H9 (cell line): ENCODE measurements around the gene GSG1L. TPM values are rescaled to one million over a fixed set of nuclear protein-coding genes. Genes with fewer than 3 reads are reported as not detected.

Experiments
- DNase-seq: peaks from one replicate; pipeline ENCODE4 v3.0.0-alpha.2; 2017
- H2AFZ ChIP-seq: one replicate; pipeline ENCODE4 v1.6.1; 2013; ENCODE audit warnings: mild to moderate bottlenecking, low read length, control low read depth, moderate library complexity
- H2AK5ac ChIP-seq: 2 replicates; pipeline ENCODE4 v1.6.1; 2013; ENCODE audit warnings: low read length, control low read depth, mixed read lengths; ENCODE audit not compliant: insufficient read length
- H2BK120ac ChIP-seq: one replicate; pipeline ENCODE4 v1.6.1; 2013; ENCODE audit warnings: low read depth, mild to moderate bottlenecking, low read length, control low read depth, inconsistent platforms; ENCODE audit not compliant: poor library complexity, severe bottlenecking
- H2BK12ac ChIP-seq: 2 replicates; pipeline ENCODE4 v1.6.1; 2013; ENCODE audit warnings: low read length, control low read depth, mixed read lengths, low read depth; ENCODE audit not compliant: insufficient read length
- H2BK15ac ChIP-seq: 2 replicates; pipeline ENCODE4 v1.6.1; 2013; ENCODE audit warnings: low read depth, low read length, control low read depth
- H2BK20ac ChIP-seq: one replicate; pipeline ENCODE4 v1.6.1; 2013; ENCODE audit warnings: low read depth, mild to moderate bottlenecking, low read length, control low read depth, inconsistent platforms; ENCODE audit not compliant: poor library complexity, severe bottlenecking
- H2BK5ac ChIP-seq: 2 replicates; pipeline ENCODE4 v1.6.1; 2013; ENCODE audit warnings: low read length, control low read depth, mixed read lengths; ENCODE audit not compliant: insufficient read length
- H3K14ac ChIP-seq: 2 replicates; pipeline ENCODE4 v1.6.1; 2013; ENCODE audit warnings: low read length, control low read depth; ENCODE audit not compliant: insufficient read depth
- H3K18ac ChIP-seq: 2 replicates; pipeline ENCODE4 v1.6.1; 2013; ENCODE audit warnings: low read depth, mild to moderate bottlenecking, mixed read lengths, low read length, control low read depth; ENCODE audit not compliant: insufficient read length
- H3K23ac ChIP-seq: 2 replicates; pipeline ENCODE4 v1.6.1; 2013; ENCODE audit warnings: low read length, control low read depth, mixed read lengths, low read depth; ENCODE audit not compliant: insufficient read length
- H3K23me2 ChIP-seq: 2 replicates; pipeline ENCODE4 v1.6.1; 2013; ENCODE audit warnings: low read depth, mild to moderate bottlenecking, mixed read lengths, low read length, control low read depth; ENCODE audit not compliant: insufficient read length, poor library complexity, severe bottlenecking
- H3K27ac ChIP-seq: 2 replicates; pipeline ENCODE4 v1.5.1; 2013; ENCODE audit warnings: low read length, control low read depth, mixed read lengths, low read depth; ENCODE audit not compliant: insufficient read length
- H3K27me3 ChIP-seq: 2 replicates; pipeline ENCODE4 v1.6.1; 2013; ENCODE audit warnings: low read length, control low read depth, inconsistent platforms; ENCODE audit not compliant: insufficient read depth
- H3K4ac ChIP-seq: 2 replicates; pipeline ENCODE4 v1.6.1; 2013; ENCODE audit warnings: low read depth, mild to moderate bottlenecking, control low read depth, inconsistent platforms, low read length, moderate library complexity
- H3K4me1 ChIP-seq: 2 replicates; pipeline ENCODE4 v1.6.1; 2013; ENCODE audit warnings: low read length, control low read depth, inconsistent platforms; ENCODE audit not compliant: insufficient read depth
- H3K4me2 ChIP-seq: 2 replicates; pipeline ENCODE4 v1.6.1; 2013; ENCODE audit warnings: low read length, control low read depth, mixed read lengths; ENCODE audit not compliant: insufficient read length, insufficient read depth
- H3K56ac ChIP-seq: 2 replicates; pipeline ENCODE4 v1.6.1; 2013; ENCODE audit warnings: low read depth, mild to moderate bottlenecking, mixed read lengths, low read length, control low read depth; ENCODE audit not compliant: insufficient read length
- H3K79me1 ChIP-seq: 2 replicates; pipeline ENCODE4 v1.6.1; 2013; ENCODE audit warnings: low read depth, mild to moderate bottlenecking, moderate library complexity, low read length, control low read depth, inconsistent platforms; ENCODE audit not compliant: insufficient read depth, poor library complexity, severe bottlenecking
- H3K79me2 ChIP-seq: 2 replicates; pipeline ENCODE4 v1.6.1; 2013; ENCODE audit warnings: low read length, control low read depth, inconsistent platforms; ENCODE audit not compliant: insufficient read depth
- H3K9ac ChIP-seq: 2 replicates; pipeline ENCODE4 v1.6.1; 2013; ENCODE audit warnings: low read length, control low read depth, mixed read lengths; ENCODE audit not compliant: insufficient read length; ENCODE audit errors: extremely low read depth
- H3K9me3 ChIP-seq: one replicate; pipeline ENCODE4 v1.6.1; 2013; ENCODE audit warnings: low read depth, low read length, inconsistent platforms; ENCODE audit not compliant: control insufficient read depth
- H3T11ph ChIP-seq: one replicate; pipeline ENCODE4 v1.6.1; 2013; ENCODE audit warnings: mild to moderate bottlenecking, low read length, control low read depth, inconsistent platforms
- H4K20me1 ChIP-seq: one replicate; pipeline ENCODE4 v1.6.1; 2013; ENCODE audit not compliant: control insufficient read depth, insufficient read length, insufficient read depth
- H4K5ac ChIP-seq: 2 replicates; pipeline ENCODE4 v1.6.1; 2013; ENCODE audit warnings: low read depth, mild to moderate bottlenecking, mixed read lengths, low read length, control low read depth; ENCODE audit not compliant: insufficient read length
- H4K8ac ChIP-seq: replicated peaks from 2 replicates; pipeline ENCODE4 v1.6.1; 2013; ENCODE audit warnings: low read length, control low read depth, mixed read lengths, low read depth; ENCODE audit not compliant: insufficient read length
- H4K91ac ChIP-seq: 2 replicates; pipeline ENCODE4 v1.6.1; 2013; ENCODE audit warnings: low read depth, mild to moderate bottlenecking, moderate library complexity, mixed read lengths, low read length, control low read depth; ENCODE audit not compliant: insufficient read length
- H3K27ac Mint-ChIP-seq, 3 experiments: 2 replicates in 2 of 3; 3 replicates in 1 of 3; pipeline ENCODE4 v1.8.0; 2020 to 2021; ENCODE audit warnings: mixed read lengths in 3 of 3, mild to moderate bottlenecking in 1 of 3, moderate library complexity in 1 of 3
- H3K27me3 Mint-ChIP-seq: 2 replicates; pipeline ENCODE4 v1.8.0; 2021; ENCODE audit warnings: low read depth, mild to moderate bottlenecking, moderate library complexity, mixed read lengths
- H3K36me3 Mint-ChIP-seq, 3 experiments: 2 replicates in 2 of 3; 3 replicates in 1 of 3; pipeline ENCODE4 v1.8.0; 2020 to 2021; ENCODE audit warnings: low read depth in 3 of 3, mixed read lengths in 3 of 3; ENCODE audit not compliant: insufficient read depth in 1 of 3
- H3K4me1 Mint-ChIP-seq, 2 experiments: 2 replicates each; pipeline ENCODE4 v1.8.0; 2020; ENCODE audit warnings: mixed read lengths in 2 of 2
- H3K4me3 Mint-ChIP-seq, 2 experiments: 2 replicates in 1 of 2; 3 replicates in 1 of 2; pipeline ENCODE4 v1.8.0; 2020 to 2021; ENCODE audit warnings: mild to moderate bottlenecking in 2 of 2, mixed read lengths in 2 of 2, moderate library complexity in 1 of 2
- H3K9me3 Mint-ChIP-seq, 2 experiments: 2 replicates in 1 of 2; 3 replicates in 1 of 2; pipeline ENCODE4 v1.8.0; 2020; ENCODE audit warnings: mild to moderate bottlenecking in 2 of 2, mixed read lengths in 2 of 2, moderate library complexity in 1 of 2
- WGBS: extraction: QIAGEN DNeasy Blood & Tissue Kit; methylation state at CpG from one replicate; pipeline ENCODE4 v1.1.7; 2013; ENCODE audit warnings: missing lambda C conversion rate, low lambda C conversion rate, mixed read lengths; ENCODE audit not compliant: insufficient read length; ENCODE audit errors: extremely low coverage; 5-methylcytosine and 5-hydroxymethylcytosine counted together
- total RNA-seq: library from RNA; stranded (reverse); gene quantifications from 2 replicates; pipeline ENCODE4 v1.2.1, GENCODE V29; 2021
- TF ChIP-seq, protein P1 (sequence below): fragments of 200-600 bp; sonication (generic); conservative IDR thresholded peaks from 3 replicates; pipeline ENCODE4 v1.8.0; 2021; ENCODE audit warnings: antibody characterized with exemption, mild to moderate bottlenecking

Gene GSG1L
- total RNA-seq, 1 experiment from 2014 or later, result 0.35 TPM

DNA sequence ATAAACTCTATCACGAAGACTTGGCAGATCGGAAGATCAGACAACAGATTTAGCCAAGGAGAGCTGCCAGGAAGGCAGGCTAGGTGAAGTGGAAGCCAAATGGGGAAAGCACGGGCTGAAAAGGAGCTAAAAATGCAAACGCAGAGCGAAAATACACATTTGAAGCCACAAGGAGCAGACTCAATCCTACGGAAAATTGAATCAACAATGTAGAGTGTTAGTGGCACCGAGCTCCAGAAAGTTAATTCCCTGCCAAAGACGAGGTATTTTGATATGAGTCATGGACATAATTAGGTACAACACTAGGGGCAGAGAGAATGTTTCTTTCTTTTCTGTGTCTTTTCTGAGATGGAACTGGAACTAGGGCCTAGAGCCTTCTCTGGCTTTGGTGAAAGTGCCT, 20.7 kb downstream of the GSG1L start:
- Histone ChIP-seq H3K9ac (no peak overlapping the region), H3K27ac (no peak overlapping the region), H3K9me3 (no peaks in the 10 kb centered on the region), H3K23ac (no peak overlapping the region), H3T11ph (no peak overlapping the region), H4K5ac (no peak overlapping the region), H2BK20ac (no peak overlapping the region), H4K91ac (no peak overlapping the region), H4K8ac (no peak overlapping the region), H2BK15ac (no peak overlapping the region), H3K27me3 (no peaks in the 10 kb centered on the region), H3K23me2 (no peaks in the 10 kb centered on the region), H3K4ac (no peak overlapping the region), H3K79me2 (no peaks in the 10 kb centered on the region), H3K4me1 (no peaks in the 10 kb centered on the region; the same call in 1 of the 2 replicates), H2AK5ac (no peak overlapping the region), H3K4me2 (no peak overlapping the region), H2BK12ac (no peak overlapping the region), H3K56ac (no peak overlapping the region), H2BK120ac (no peak overlapping the region), H3K18ac (no peak overlapping the region), H3K79me1 (no peaks in the 10 kb centered on the region), H4K20me1 (no peaks in the 10 kb centered on the region), H2BK5ac (no peak overlapping the region), H3K14ac (no peak overlapping the region), H2AFZ (no peak overlapping the region)
- H3K36me3 Mint-ChIP-seq, result no peaks in the 10 kb centered on the region
- H3K27me3 Mint-ChIP-seq, result no peaks in the 10 kb centered on the region; the same call in none of the 2 replicates
- H3K9me3 Mint-ChIP-seq, result no peaks in the 10 kb centered on the region; a peak in 1 of 5 replicates
- no peak overlapping the region for H3K4me3 Mint-ChIP-seq
- TF ChIP-seq, protein P1, sequence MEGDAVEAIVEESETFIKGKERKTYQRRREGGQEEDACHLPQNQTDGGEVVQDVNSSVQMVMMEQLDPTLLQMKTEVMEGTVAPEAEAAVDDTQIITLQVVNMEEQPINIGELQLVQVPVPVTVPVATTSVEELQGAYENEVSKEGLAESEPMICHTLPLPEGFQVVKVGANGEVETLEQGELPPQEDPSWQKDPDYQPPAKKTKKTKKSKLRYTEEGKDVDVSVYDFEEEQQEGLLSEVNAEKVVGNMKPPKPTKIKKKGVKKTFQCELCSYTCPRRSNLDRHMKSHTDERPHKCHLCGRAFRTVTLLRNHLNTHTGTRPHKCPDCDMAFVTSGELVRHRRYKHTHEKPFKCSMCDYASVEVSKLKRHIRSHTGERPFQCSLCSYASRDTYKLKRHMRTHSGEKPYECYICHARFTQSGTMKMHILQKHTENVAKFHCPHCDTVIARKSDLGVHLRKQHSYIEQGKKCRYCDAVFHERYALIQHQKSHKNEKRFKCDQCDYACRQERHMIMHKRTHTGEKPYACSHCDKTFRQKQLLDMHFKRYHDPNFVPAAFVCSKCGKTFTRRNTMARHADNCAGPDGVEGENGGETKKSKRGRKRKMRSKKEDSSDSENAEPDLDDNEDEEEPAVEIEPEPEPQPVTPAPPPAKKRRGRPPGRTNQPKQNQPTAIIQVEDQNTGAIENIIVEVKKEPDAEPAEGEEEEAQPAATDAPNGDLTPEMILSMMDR, result no peak
- WGBS, result no CpG with 5 or more reads among the region's 8 CpGs
- DNase-seq, result no peak
- no peak overlapping the region for H3K27ac Mint-ChIP-seq
- H3K4me1 Mint-ChIP-seq, result no peaks in the 10 kb centered on the region
